Measurements from ENCODE around the gene FAM227A. TPM values are rescaled to one million over a fixed set of nuclear protein-coding genes. Genes with fewer than 3 reads are reported as not detected.

The FAM227A gene
- total and polyA plus RNA-seq, 2 of the 13 experiments (the other 11 are each of a cell fraction or from before 2014, with no cell fraction given) = 1.0 to 1.5 TPM

DNA sequence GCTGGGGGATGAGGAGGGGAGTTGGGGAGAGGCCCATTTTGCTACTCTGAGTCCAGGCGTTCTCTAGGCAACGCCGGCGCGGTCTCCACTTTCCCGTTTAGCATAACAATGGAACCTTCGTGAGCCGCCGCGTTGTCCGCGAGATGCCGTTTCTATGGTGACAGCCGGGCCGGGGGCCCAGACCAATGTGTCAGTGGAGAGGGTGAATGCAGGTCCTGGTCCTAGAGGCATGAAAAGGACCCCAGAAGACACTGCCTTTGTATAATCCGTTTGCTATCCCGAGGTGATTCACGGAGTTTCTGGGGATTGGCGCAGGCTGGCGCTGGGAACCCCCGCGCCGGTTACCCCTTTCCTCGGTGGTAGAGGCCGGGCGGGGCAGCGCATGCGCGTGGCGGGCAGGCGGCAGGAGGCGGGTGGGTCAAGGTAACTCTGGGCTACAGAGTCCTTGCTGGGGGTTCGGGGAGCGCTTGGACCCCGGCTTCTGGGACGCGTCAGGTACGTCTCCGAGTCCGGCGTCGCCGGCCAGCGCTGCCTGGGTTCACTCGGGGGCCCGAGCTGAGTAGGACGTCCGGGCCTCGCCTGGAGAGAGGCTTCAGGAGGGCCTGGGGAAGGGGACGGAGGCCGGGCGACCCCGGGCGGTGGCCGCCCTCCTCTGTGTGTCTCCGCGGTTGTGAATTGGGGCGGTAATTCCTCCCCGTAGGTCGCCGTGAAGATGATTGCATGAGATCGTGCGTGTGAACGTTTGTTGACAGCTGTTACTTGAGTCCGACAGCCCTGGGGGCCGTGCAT, at the start of gene FAM227A, which contains the start of gene CBY1 (continued):
- TF ChIP-seq, protein P1, sequence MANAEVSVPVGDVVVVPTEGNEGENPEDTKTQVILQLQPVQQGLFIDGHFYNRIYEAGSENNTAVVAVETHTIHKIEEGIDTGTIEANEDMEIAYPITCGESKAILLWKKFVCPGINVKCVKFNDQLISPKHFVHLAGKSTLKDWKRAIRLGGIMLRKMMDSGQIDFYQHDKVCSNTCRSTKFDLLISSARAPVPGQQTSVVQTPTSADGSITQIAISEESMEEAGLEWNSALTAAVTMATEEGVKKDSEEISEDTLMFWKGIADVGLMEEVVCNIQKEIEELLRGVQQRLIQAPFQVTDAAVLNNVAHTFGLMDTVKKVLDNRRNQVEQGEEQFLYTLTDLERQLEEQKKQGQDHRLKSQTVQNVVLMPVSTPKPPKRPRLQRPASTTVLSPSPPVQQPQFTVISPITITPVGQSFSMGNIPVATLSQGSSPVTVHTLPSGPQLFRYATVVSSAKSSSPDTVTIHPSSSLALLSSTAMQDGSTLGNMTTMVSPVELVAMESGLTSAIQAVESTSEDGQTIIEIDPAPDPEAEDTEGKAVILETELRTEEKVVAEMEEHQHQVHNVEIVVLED (CRISPR knock-in tag; IDR thresholded peaks at IDR 0.05; ENCODE audit: borderline replicate concordance) = no peak
- TF ChIP-seq ZNF20 (CRISPR knock-in tag; IDR thresholded peaks at IDR 0.05) (no peak), MAFF (IDR thresholded peaks at IDR 0.05; ENCODE audit: low read depth, low read length) (no peak), ZNF777 (CRISPR knock-in tag; IDR thresholded peaks at IDR 0.05) (no peak), ZBTB1 (CRISPR knock-in tag; IDR thresholded peaks at IDR 0.05; ENCODE audit: borderline replicate concordance) (no peak; the same call in 1 of the 2 replicates), HNRNPUL1 (IDR thresholded peaks at IDR 0.05; ENCODE audit: low read depth, low read length) (no peak), CCAR2 (optimal IDR thresholded peaks at IDR 0.05; ENCODE audit: low read depth, low read length) (no peak), ZNF737 (CRISPR knock-in tag; IDR thresholded peaks at IDR 0.05; ENCODE audit: borderline replicate concordance) (no peak), THYN1 (CRISPR knock-in tag; IDR thresholded peaks at IDR 0.05; ENCODE audit: borderline replicate concordance, low read depth) (no peak), REPIN1 (CRISPR knock-in tag; IDR thresholded peaks at IDR 0.05; ENCODE audit: borderline replicate concordance, low read depth) (no peak), ZBTB8A (CRISPR knock-in tag; IDR thresholded peaks at IDR 0.05; ENCODE audit: borderline replicate concordance, low read depth) (no peak), NR2F1 (CRISPR knock-in tag; IDR thresholded peaks at IDR 0.05) (no peak), ZNF747 (CRISPR knock-in tag; IDR thresholded peaks at IDR 0.05; ENCODE audit: borderline replicate concordance) (no peak), ZNF768 (CRISPR knock-in tag; IDR thresholded peaks at IDR 0.05) (peak; percentile 30; the same call in 1 of the 2 replicates), KDM4B (CRISPR knock-in tag; IDR thresholded peaks at IDR 0.05) (0 out of 2 replicates have a peak, but pooled peaks have one; percentile 24)
- TF ChIP-seq, protein P2, sequence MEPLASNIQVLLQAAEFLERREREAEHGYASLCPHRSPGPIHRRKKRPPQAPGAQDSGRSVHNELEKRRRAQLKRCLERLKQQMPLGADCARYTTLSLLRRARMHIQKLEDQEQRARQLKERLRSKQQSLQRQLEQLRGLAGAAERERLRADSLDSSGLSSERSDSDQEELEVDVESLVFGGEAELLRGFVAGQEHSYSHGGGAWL (CRISPR knock-in tag; IDR thresholded peaks at IDR 0.05) = no peak
- TF ChIP-seq, protein P3, sequence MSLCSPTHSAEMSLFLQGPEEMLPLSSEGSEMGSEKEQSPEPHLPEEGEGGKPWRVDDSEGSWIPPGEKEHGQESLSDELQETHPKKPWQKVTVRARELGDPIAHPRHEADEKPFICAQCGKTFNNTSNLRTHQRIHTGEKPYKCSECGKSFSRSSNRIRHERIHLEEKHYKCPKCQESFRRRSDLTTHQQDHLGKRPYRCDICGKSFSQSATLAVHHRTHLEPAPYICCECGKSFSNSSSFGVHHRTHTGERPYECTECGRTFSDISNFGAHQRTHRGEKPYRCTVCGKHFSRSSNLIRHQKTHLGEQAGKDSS (CRISPR knock-in tag; IDR thresholded peaks at IDR 0.05; ENCODE audit: borderline replicate concordance, low read depth) = no peak
- TF ChIP-seq, protein P4, sequence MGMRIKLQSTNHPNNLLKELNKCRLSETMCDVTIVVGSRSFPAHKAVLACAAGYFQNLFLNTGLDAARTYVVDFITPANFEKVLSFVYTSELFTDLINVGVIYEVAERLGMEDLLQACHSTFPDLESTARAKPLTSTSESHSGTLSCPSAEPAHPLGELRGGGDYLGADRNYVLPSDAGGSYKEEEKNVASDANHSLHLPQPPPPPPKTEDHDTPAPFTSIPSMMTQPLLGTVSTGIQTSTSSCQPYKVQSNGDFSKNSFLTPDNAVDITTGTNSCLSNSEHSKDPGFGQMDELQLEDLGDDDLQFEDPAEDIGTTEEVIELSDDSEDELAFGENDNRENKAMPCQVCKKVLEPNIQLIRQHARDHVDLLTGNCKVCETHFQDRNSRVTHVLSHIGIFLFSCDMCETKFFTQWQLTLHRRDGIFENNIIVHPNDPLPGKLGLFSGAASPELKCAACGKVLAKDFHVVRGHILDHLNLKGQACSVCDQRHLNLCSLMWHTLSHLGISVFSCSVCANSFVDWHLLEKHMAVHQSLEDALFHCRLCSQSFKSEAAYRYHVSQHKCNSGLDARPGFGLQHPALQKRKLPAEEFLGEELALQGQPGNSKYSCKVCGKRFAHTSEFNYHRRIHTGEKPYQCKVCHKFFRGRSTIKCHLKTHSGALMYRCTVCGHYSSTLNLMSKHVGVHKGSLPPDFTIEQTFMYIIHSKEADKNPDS (CRISPR knock-in tag; IDR thresholded peaks at IDR 0.05) = no peak
- TF ChIP-seq, protein P5, sequence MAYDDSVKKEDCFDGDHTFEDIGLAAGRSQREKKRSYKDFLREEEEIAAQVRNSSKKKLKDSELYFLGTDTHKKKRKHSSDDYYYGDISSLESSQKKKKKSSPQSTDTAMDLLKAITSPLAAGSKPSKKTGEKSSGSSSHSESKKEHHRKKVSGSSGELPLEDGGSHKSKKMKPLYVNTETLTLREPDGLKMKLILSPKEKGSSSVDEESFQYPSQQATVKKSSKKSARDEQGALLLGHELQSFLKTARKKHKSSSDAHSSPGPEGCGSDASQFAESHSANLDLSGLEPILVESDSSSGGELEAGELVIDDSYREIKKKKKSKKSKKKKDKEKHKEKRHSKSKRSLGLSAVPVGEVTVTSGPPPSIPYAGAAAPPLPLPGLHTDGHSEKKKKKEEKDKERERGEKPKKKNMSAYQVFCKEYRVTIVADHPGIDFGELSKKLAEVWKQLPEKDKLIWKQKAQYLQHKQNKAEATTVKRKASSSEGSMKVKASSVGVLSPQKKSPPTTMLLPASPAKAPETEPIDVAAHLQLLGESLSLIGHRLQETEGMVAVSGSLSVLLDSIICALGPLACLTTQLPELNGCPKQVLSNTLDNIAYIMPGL (CRISPR knock-in tag; IDR thresholded peaks at IDR 0.05; ENCODE audit: borderline replicate concordance in 1 of 2, low read depth in 1 of 2) = peak in 1 of 2 experiments; percentile 76; a peak in 2 of 4 replicates
- TF ChIP-seq, protein P6, sequence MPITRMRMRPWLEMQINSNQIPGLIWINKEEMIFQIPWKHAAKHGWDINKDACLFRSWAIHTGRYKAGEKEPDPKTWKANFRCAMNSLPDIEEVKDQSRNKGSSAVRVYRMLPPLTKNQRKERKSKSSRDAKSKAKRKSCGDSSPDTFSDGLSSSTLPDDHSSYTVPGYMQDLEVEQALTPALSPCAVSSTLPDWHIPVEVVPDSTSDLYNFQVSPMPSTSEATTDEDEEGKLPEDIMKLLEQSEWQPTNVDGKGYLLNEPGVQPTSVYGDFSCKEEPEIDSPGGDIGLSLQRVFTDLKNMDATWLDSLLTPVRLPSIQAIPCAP (CRISPR knock-in tag; IDR thresholded peaks at IDR 0.05; ENCODE audit: low read depth) = no peak

Data from HepG2 (cell line).